ENCODE results near the gene CAMK2A. TPM values are rescaled to one million over a fixed set of nuclear protein-coding genes. Genes with fewer than 3 reads are reported as not detected.

The CAMK2A gene
- total RNA-seq, result under 1 TPM in 2 of 4 donors, not detected in 2; 0.32 to 0.82 TPM

DNA sequence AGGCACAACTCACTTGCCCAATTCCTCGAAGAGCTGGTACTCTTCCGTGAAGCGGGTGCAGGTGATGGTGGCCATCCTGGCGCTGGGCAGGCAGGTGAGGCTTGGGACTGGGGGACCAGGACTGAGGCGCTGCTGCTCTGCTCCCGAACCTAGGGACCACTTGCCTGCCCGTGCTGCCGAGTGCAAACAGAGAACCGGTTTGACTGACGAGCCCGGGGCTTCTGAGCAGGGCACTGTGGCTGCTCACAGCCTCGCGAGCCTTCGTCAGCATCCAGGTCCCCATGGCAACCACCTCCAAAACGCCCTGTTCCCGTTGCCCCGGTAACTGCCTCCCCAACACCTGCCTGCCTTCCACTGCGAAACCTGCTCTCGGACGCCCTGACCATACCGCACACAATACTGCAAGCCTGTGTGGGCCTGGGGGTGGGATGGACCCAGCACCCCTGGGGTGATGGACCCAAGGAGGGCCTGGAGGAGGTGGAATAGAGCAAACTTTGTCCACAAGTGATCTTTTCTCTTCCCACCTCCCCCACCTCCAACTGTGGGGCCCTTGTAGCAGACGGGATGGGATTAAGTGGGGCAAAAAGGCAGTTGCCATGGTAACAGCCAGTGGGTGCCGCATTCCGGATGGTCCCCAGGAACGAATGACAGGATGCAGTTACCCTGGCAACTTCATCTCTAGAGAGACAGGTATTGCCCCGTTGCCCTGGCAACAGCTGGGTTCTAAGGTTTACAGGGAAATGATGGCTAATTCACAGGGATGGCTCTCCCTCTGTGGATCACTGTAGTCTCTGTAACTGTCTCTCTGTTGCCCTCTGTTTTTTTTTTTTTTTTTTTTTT is at the start of gene CAMK2A:
Gene CAMK2A (minus strand): TSS at position 223 of the 840 bp plus-strand sequence. CDS start 148 bp downstream, at position 75.
- no peak within 1 kb of the TSS for H3K4me3 ChIP-seq
- in situ Hi-C loops (cut with MboI; ENCODE audit: low pct_ligation_motif_present in 1 of 4, low pct_unique_long_range_greater_than_20kb in 1 of 4, low sequenced_read_pairs in 3 of 4) (no loop called here), intact Hi-C loops (cut with DNase I; ENCODE audit: low total_unique reads) (no loop called here)
- peaks cover 0 to 2% (median 0%) of the 10 kb centered on the region in 4 donors for H3K4me1 ChIP-seq
- no peaks in the 10 kb centered on the region for H3K9me3 ChIP-seq
- H3K27me3 ChIP-seq, result no peaks in the 10 kb centered on the region
- DNase-seq, result no peak
- H3K36me3 ChIP-seq, result no peaks in the 10 kb centered on the region
- H3K27ac ChIP-seq, result no peak within 1 kb of the TSS
- TF ChIP-seq POLR2AphosphoS5 (IDR thresholded peaks at IDR 0.05), result no peak
- TF ChIP-seq POLR2A (IDR thresholded peaks at IDR 0.05), result no peak
- WGBS, 2 donors (ENCODE audit: low coverage in 1 of 2), result 35% methylated on average over 25 of the region's 26 CpGs; no CpG with 5 or more reads in 1 of the 2 donors

DNA sequence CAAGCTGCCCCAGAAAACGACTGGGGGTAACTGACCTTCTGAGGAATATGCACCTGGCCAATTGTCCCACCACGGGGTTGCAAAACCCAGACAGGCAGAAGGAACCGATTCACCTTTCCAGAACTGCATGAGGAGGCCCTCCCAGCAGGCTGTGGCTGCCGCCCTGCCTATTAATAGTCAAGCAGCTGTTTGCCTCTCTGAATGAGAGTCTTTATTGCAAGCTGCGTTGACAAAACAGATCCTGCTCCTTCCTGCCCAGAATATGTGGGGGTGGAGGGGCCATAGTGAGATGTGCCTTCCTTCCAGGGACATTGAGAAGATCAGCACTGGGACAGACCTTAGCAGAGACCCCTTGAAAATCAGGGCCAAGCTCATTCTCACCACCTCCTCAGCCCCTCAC is 49.6 kb upstream of the CAMK2A start:
- in situ Hi-C loops (cut with MboI; ENCODE audit: low pct_ligation_motif_present in 1 of 4, low pct_unique_long_range_greater_than_20kb in 1 of 4, low sequenced_read_pairs in 3 of 4) (no loop called here), intact Hi-C loops (cut with DNase I; ENCODE audit: low total_unique reads) (no loop called here)
- Histone ChIP-seq H3K4me3 (no peak overlapping the region), H3K27ac (no peak overlapping the region), H3K36me3 (no peaks in the 10 kb centered on the region), H3K9me3 (no peaks in the 10 kb centered on the region), H3K4me1 (no peaks in the 10 kb centered on the region), H3K27me3 (no peaks in the 10 kb centered on the region)
- DNase-seq, result no peak
- 55% methylated on average over 5 of the region's 5 CpGs; no CpG with 5 or more reads in 1 of the 2 donors for WGBS, 2 donors (ENCODE audit: low coverage in 1 of 2)
- TF ChIP-seq EP300 (IDR thresholded peaks at IDR 0.05; ENCODE audit: low read depth) (no peak), POLR2A (IDR thresholded peaks at IDR 0.05) (no peak), POLR2AphosphoS5 (IDR thresholded peaks at IDR 0.05) (no peak)
- TF ChIP-seq, protein P1, sequence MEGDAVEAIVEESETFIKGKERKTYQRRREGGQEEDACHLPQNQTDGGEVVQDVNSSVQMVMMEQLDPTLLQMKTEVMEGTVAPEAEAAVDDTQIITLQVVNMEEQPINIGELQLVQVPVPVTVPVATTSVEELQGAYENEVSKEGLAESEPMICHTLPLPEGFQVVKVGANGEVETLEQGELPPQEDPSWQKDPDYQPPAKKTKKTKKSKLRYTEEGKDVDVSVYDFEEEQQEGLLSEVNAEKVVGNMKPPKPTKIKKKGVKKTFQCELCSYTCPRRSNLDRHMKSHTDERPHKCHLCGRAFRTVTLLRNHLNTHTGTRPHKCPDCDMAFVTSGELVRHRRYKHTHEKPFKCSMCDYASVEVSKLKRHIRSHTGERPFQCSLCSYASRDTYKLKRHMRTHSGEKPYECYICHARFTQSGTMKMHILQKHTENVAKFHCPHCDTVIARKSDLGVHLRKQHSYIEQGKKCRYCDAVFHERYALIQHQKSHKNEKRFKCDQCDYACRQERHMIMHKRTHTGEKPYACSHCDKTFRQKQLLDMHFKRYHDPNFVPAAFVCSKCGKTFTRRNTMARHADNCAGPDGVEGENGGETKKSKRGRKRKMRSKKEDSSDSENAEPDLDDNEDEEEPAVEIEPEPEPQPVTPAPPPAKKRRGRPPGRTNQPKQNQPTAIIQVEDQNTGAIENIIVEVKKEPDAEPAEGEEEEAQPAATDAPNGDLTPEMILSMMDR (IDR thresholded peaks at IDR 0.05), result no peak

DNA sequence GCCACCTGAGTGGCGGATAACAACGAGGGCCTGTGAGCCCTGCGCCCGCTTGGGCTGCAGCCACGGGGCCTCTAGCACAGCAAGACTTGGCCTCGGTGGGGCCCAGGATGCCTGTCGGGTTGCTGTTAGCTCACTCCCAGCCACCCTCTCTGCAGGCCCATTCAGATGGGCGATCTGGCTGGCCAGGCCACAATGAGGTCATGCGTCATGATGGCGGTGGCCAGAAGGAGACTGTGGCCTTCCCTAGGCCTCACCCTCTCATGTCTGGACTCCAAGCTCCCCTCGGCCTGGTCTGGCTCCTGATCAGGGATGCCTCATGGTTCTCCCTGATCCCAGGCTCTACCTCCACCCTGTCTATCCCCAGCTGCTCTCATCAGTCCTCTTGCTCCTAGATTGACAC is 49.0 kb upstream of the CAMK2A start:
- no peak overlapping the region for H3K27ac ChIP-seq
- no peak for TF ChIP-seq POLR2AphosphoS5 (IDR thresholded peaks at IDR 0.05)
- no peak for TF ChIP-seq POLR2A (IDR thresholded peaks at IDR 0.05)
- TF ChIP-seq EP300 (IDR thresholded peaks at IDR 0.05; ENCODE audit: low read depth), result no peak
- TF ChIP-seq, protein P1 (IDR thresholded peaks at IDR 0.05), result no peak
- no peak overlapping the region for H3K4me3 ChIP-seq
- intact Hi-C loops (cut with DNase I; ENCODE audit: low total_unique reads), result no loop called here
- in situ Hi-C loops (cut with MboI; ENCODE audit: low pct_ligation_motif_present in 1 of 4, low pct_unique_long_range_greater_than_20kb in 1 of 4, low sequenced_read_pairs in 3 of 4), result no loop called here
- H3K27me3 ChIP-seq, result no peaks in the 10 kb centered on the region
- H3K36me3 ChIP-seq, result no peaks in the 10 kb centered on the region
- H3K9me3 ChIP-seq, result no peaks in the 10 kb centered on the region
- DNase-seq, result no peak
- 82% methylated on average over 10 of the region's 11 CpGs; no CpG with 5 or more reads in 1 of the 2 donors for WGBS, 2 donors (ENCODE audit: low coverage in 1 of 2)
- no peaks in the 10 kb centered on the region for H3K4me1 ChIP-seq

GRCh38 chr5:150335778-150336177 is 46.2 kb upstream of the CAMK2A start:
- intact Hi-C loops (cut with DNase I; ENCODE audit: low total_unique reads), result no loop called here
- in situ Hi-C loops (cut with MboI; ENCODE audit: low pct_ligation_motif_present in 1 of 4, low pct_unique_long_range_greater_than_20kb in 1 of 4, low sequenced_read_pairs in 3 of 4), result no loop called here
- Histone ChIP-seq H3K36me3 (no peaks in the 10 kb centered on the region), H3K9me3 (no peaks in the 10 kb centered on the region), H3K27ac (no peak overlapping the region), H3K27me3 (no peaks in the 10 kb centered on the region), H3K4me1 (no peaks in the 10 kb centered on the region), H3K4me3 (no peak overlapping the region)
- 68 to 69% methylated on average over 4 of the region's 4 CpGs for WGBS, 2 donors (ENCODE audit: low coverage in 1 of 2)
- TF ChIP-seq POLR2A (IDR thresholded peaks at IDR 0.05) (no peak), POLR2AphosphoS5 (IDR thresholded peaks at IDR 0.05) (no peak), EP300 (IDR thresholded peaks at IDR 0.05; ENCODE audit: low read depth) (no peak)
- TF ChIP-seq, protein P1 (IDR thresholded peaks at IDR 0.05), result no peak
- DNase-seq, result no peak

All from transverse colon (tissue), 4 donors.